ENCODE measurements around the gene HNF1A. TPM values are rescaled to one million over a fixed set of nuclear protein-coding genes. Genes with fewer than 3 reads are reported as not detected.
A peak's percentile ranks its signal among the peaks of the same experiment; 100 is the strongest.

HNF1A gene
- total and polyA plus RNA-seq, 2 of the 13 experiments (the other 11 are each of a cell fraction or from before 2014, with no cell fraction given): 13.4 to 34.7 TPM

DNA sequence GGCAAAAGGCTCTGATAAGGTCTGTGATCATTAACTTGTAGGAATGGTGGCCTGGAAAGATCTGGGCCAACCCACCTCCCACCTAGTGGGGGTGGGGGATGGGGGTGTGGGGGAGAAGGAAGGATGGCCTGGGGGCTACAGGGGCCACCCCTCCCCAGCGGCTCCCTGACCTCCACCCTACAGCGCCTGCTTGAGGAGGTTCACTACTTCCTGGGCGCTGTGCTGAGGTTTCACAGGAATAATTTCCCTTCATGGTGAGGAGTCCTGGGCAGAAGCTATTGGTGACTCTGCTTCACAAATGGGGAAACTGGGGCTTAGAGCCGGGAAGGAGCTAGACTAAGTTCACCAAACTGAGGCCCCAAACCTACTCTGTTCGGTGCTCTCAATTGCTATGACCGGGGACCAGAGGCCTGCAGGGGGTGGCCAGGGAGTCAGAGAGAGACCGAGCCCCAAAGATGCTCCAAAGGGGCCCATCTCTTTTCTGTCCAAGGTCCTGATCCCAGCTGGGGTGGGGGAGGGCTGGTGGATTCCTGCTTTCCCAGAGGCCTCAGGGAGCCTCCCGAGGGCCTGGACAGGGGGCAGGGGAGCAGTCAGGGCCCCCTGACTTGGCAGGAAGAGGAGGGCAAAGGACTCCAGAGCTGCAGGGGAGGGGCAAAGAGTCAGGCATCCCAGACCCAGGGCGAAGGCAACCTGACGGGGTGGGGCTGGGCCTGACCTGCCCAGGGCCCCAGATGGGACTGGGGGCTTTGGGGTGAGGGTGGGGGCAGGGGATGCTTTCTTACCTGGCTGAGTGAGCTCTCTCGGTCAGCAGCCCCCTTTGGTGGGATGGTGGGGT lies 1.7 kb downstream of the HNF1A start (continued):
- TF ChIP-seq SMAD1 (CRISPR knock-in tag; IDR thresholded peaks at IDR 0.05; ENCODE audit: borderline replicate concordance, low read depth) (peak; percentile 56; the same call in 1 of the 2 replicates), RFXANK (CRISPR knock-in tag; IDR thresholded peaks at IDR 0.05) (0 out of 2 replicates have a peak, but pooled peaks have one; percentile 28), ZNF703 (CRISPR knock-in tag; IDR thresholded peaks at IDR 0.05; ENCODE audit: borderline replicate concordance) (no peak), ZNF446 (CRISPR knock-in tag; IDR thresholded peaks at IDR 0.05) (no peak), KDM1A (CRISPR knock-in tag; IDR thresholded peaks at IDR 0.05) (no peak), ZNF326 (CRISPR knock-in tag; IDR thresholded peaks at IDR 0.05; ENCODE audit: borderline replicate concordance) (no peak), ZNF10 (CRISPR knock-in tag; IDR thresholded peaks at IDR 0.05; ENCODE audit: borderline replicate concordance, low read depth) (no peak), ARNT (IDR thresholded peaks at IDR 0.05) (no peak), REXO4 (CRISPR knock-in tag; IDR thresholded peaks at IDR 0.05; ENCODE audit: borderline replicate concordance) (no peak), TRIM24 (CRISPR knock-in tag; IDR thresholded peaks at IDR 0.05) (no peak), PCBP2 (optimal IDR thresholded peaks at IDR 0.05; ENCODE audit: low read depth, low read length, poor library complexity, severe bottlenecking) (no peak), HNF4A (CRISPR knock-in tag; IDR thresholded peaks at IDR 0.05) (peak; percentile 86), STAT5B (CRISPR knock-in tag; IDR thresholded peaks at IDR 0.05) (no peak), KMT2B (CRISPR knock-in tag; IDR thresholded peaks at IDR 0.05) (peak; percentile 53; the same call in 1 of the 2 replicates), GPN1 (CRISPR knock-in tag; IDR thresholded peaks at IDR 0.05; ENCODE audit: borderline replicate concordance) (no peak), POLR2AphosphoS2 (IDR thresholded peaks at IDR 0.05; ENCODE audit: low read depth, low read length) (no peak), ZNF33B (CRISPR knock-in tag; IDR thresholded peaks at IDR 0.05) (no peak; the same call in 1 of the 2 replicates), BORCS8-MEF2B (CRISPR knock-in tag; IDR thresholded peaks at IDR 0.05) (peak; percentile 96; the same call in 1 of the 2 replicates), NCOR1 (IDR thresholded peaks at IDR 0.05; ENCODE audit: borderline replicate concordance, low read length) (peak; percentile 2; the same call in 1 of the 2 replicates), FOXJ3 (CRISPR knock-in tag; IDR thresholded peaks at IDR 0.05; ENCODE audit: borderline replicate concordance) (peak; percentile 45; the same call in 1 of the 2 replicates), SSRP1 (CRISPR knock-in tag; IDR thresholded peaks at IDR 0.05) (peak; percentile 38; the same call in 1 of the 2 replicates), MIER2 (CRISPR knock-in tag; IDR thresholded peaks at IDR 0.05) (peak; percentile 94), ZFP41 (CRISPR knock-in tag; IDR thresholded peaks at IDR 0.05; ENCODE audit: borderline replicate concordance) (no peak)
- TF ChIP-seq, protein P1, sequence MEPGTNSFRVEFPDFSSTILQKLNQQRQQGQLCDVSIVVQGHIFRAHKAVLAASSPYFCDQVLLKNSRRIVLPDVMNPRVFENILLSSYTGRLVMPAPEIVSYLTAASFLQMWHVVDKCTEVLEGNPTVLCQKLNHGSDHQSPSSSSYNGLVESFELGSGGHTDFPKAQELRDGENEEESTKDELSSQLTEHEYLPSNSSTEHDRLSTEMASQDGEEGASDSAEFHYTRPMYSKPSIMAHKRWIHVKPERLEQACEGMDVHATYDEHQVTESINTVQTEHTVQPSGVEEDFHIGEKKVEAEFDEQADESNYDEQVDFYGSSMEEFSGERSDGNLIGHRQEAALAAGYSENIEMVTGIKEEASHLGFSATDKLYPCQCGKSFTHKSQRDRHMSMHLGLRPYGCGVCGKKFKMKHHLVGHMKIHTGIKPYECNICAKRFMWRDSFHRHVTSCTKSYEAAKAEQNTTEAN (CRISPR knock-in tag; conservative IDR thresholded peaks at IDR 0.05): no peak
- TF ChIP-seq, protein P2, sequence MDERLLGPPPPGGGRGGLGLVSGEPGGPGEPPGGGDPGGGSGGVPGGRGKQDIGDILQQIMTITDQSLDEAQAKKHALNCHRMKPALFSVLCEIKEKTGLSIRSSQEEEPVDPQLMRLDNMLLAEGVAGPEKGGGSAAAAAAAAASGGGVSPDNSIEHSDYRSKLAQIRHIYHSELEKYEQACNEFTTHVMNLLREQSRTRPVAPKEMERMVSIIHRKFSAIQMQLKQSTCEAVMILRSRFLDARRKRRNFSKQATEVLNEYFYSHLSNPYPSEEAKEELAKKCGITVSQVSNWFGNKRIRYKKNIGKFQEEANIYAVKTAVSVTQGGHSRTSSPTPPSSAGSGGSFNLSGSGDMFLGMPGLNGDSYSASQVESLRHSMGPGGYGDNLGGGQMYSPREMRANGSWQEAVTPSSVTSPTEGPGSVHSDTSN (CRISPR knock-in tag; IDR thresholded peaks at IDR 0.05): no peak
- TF ChIP-seq, protein P3, sequence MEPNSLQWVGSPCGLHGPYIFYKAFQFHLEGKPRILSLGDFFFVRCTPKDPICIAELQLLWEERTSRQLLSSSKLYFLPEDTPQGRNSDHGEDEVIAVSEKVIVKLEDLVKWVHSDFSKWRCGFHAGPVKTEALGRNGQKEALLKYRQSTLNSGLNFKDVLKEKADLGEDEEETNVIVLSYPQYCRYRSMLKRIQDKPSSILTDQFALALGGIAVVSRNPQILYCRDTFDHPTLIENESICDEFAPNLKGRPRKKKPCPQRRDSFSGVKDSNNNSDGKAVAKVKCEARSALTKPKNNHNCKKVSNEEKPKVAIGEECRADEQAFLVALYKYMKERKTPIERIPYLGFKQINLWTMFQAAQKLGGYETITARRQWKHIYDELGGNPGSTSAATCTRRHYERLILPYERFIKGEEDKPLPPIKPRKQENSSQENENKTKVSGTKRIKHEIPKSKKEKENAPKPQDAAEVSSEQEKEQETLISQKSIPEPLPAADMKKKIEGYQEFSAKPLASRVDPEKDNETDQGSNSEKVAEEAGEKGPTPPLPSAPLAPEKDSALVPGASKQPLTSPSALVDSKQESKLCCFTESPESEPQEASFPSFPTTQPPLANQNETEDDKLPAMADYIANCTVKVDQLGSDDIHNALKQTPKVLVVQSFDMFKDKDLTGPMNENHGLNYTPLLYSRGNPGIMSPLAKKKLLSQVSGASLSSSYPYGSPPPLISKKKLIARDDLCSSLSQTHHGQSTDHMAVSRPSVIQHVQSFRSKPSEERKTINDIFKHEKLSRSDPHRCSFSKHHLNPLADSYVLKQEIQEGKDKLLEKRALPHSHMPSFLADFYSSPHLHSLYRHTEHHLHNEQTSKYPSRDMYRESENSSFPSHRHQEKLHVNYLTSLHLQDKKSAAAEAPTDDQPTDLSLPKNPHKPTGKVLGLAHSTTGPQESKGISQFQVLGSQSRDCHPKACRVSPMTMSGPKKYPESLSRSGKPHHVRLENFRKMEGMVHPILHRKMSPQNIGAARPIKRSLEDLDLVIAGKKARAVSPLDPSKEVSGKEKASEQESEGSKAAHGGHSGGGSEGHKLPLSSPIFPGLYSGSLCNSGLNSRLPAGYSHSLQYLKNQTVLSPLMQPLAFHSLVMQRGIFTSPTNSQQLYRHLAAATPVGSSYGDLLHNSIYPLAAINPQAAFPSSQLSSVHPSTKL (CRISPR knock-in tag; IDR thresholded peaks at IDR 0.05): peak; percentile 54; the same call in 1 of the 2 replicates

Measured in HepG2 (cell line).